ENCODE results near the gene PRELID3B.

The PRELID3B gene

DNA sequence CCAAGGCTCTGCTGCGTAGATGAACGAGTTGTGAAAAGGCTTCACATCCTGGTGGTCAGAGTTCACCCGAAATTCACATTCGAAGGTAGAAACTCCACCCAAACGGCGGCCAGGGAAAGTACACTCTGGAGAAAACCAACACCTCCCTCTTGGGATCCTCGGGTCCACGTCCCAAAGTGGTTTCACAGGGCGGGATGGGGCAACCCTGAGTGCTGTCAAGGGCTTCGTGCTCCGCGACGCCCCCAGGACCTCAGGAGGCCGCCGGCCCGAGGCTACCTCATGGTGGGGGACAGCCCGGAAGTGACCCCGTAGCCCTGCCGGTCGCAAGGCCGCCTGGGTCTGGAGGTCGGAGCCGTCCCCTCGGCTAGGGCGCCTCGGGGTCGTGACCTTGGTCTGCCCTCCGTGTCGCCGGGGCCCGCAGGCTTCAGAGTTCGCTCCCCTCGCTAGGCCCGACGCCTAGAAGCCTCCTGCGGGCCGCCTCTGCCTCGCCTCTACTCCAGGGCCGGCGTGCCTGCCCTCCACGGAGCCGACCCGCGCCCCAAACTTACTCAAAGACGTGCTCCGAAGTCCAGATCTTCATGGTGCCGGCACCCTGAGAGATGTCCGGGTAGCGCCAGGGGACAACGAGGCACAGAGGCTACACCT, at the start of gene PRELID3B:
PRELID3B (minus strand) TSS at position 636 of the 645 bp plus-strand sequence; CDS start at position 580, 56 bp downstream.
- DNase-seq (ENCODE audit: low read depth in 1 of 2, low spot score in 1 of 2), result no peak

GRCh38 chr20:59087829-59088433, 45.3 kb upstream of the PRELID3B start:
- DNase-seq (ENCODE audit: low read depth in 1 of 2, low spot score in 1 of 2), result peak; percentile 72 to 79

GRCh38 chr20:59086923-59087322, 44.3 kb upstream of the PRELID3B start:
- no peak for DNase-seq (ENCODE audit: low read depth in 1 of 2, low spot score in 1 of 2)

DNA sequence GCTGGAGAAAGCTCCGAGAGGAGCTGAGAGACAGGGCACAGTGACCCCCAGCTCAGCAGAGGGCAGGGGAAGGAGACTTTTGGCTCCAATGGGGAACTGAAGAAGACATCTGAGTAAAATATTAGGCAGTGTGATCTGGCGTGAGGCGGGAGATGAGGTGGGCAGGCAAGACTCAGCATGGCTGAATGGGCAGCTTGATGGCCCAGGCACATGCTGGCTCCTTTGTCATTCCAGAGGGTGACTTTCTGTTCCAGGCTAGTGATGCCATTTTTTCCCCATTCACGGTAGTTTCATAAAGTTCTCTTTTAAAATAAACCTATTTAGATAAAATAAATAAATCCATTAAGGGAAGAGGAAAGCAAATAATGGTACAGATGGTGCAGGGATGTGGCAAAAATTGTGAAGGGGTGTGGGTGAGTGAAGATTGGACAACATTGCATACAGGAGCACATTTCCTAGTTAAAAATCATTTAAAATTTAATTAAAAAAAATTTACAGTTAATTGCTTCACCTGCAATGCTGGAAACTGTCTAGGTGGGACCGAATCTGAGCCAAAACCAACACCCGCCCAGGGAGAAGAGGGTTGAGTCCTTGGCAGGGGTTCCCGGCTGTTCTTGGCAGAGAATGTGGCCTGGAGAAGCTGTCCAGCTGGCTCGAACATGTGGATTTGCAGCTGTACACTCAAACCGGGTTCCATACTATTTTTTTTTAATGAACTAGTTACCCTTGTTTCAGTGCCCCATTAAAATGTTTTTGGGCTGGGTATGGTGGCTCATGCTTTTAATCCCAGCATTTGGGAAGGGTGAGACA, 41.7 kb upstream of the PRELID3B start:
- DNase-seq (ENCODE audit: low read depth in 1 of 2, low spot score in 1 of 2), result no peak

DNA sequence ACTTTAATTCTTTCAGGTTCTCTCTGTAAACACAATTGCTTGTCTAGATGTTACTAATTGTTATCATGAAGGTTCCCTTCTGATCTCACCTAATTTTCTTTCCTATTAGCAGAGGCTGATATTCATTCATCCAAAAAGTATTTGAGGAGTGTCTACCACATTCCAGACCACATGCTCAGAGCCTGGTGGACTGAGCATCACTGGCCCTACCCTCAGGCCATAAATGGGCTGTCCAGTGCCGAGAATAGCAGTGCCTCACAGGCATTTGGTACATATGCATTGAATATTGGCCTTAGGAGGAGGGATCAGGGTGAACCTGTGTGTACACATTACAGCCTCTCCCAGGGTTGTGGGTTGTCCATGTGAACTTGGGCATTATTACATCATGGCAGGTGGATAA, 40.4 kb upstream of the PRELID3B start:
- no peak for DNase-seq (ENCODE audit: low read depth in 1 of 2, low spot score in 1 of 2)

GRCh38 chr20:59082077-59082740, 39.6 kb upstream of the PRELID3B start:
- no peak for DNase-seq (ENCODE audit: low read depth in 1 of 2, low spot score in 1 of 2)

GRCh38 chr20:59081036-59081435, 38.5 kb upstream of the PRELID3B start:
- DNase-seq (ENCODE audit: low read depth in 1 of 2, low spot score in 1 of 2), result no peak

DNA sequence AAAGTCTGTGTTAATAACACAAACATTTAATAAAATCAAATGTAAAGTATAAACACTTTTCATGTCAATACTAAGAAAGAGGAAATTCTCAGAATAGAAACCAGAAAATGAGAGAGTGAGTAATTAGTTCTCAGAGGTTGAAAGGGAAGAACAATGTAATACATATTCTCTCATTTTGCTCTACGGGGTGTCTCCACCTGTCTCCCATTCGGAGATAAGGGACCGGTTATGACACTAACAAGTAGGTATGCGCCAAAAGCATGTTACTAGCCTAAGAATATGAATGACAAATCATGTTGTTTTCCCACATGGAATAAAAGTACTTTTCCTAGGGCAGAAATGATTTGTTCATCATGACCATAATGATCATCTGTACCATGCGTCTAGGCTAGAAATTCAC, 35.6 kb upstream of the PRELID3B start:
- DNase-seq (ENCODE audit: low read depth in 1 of 2, low spot score in 1 of 2), result no peak

DNA sequence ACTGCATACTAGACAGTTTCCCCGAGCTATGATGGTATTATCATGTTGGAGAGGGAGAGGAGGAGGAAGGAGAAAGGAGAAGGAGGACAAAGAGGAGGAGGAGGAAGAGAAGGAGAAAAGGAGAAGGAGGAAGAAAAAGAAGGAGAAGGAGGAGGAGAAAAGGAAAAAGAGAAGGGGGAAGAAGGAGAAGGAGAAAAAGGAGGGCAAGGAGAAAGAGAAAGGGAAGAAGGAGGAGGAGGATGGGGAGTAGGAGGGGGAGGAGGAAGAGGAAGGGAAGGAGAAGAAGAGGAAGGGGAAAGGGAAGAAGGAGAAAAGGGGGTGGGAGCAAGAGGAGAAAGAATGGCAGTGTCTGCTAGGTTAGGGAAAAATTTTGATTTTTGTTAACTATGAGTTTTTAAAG, 35.1 kb upstream of the PRELID3B start:
- no peak for DNase-seq (ENCODE audit: low read depth in 1 of 2, low spot score in 1 of 2)

GRCh38 chr20:59075934-59076508, 33.4 kb upstream of the PRELID3B start:
- DNase-seq (ENCODE audit: low read depth in 1 of 2, low spot score in 1 of 2), result no peak

GRCh38 chr20:59074456-59074855, 31.9 kb upstream of the PRELID3B start:
- DNase-seq (ENCODE audit: low read depth in 1 of 2, low spot score in 1 of 2), result no peak

- DNase-seq (ENCODE audit: low read depth in 1 of 2, low spot score in 1 of 2), result no peak
Observed at GRCh38 chr20:59073582-59073981, 31.0 kb upstream of the PRELID3B start.

DNA sequence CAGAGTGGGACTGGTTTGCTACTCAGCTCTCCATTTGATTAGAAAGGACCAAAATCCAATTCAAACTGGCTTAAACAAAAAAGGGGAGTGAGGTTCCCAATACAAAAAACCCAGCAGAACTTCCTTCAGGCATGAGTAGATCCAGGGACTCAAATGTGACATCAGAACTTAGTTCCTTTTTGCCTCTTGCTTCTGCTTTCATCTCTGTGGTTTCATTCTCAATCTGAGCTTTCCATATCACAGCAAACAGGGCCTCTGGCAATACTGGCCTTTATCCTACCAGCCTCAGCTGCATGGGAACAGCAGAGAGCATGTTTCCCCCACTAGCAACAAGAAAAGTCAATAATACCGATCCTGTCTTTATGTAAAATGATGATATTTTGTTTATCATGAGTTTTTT, 28.6 kb upstream of the PRELID3B start:
- DNase-seq (ENCODE audit: low read depth in 1 of 2, low spot score in 1 of 2), result no peak

GRCh38 chr20:59069026-59069425, 26.4 kb upstream of the PRELID3B start:
- DNase-seq (ENCODE audit: low read depth in 1 of 2, low spot score in 1 of 2), result no peak

- DNase-seq (ENCODE audit: low read depth in 1 of 2, low spot score in 1 of 2), result no peak
Observed at GRCh38 chr20:59068534-59068933, 25.9 kb upstream of the PRELID3B start.

DNA sequence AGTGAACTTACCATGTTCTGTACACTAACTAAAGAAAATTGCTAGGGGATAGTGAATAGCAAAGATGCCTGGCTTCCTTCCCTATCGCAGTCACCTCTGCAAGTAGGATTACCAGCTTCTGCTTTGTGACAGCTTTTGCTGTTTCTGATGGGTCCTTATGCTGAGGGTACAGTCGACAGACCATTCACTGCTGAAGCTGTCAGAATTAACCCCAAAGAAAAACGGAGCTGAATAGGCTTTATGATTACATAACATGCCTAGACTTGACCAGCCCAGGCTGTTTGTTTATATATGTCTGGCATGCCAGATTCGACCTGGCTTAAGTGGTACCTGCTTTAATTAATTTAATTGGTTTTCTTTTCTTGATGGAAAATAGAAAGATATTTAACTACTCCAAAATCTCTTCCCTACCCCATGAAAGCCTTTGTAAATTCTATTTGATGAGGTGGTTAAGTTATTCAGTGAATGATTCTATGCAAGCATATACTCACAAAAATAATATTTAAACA, 21.7 kb upstream of the PRELID3B start:
- DNase-seq (ENCODE audit: low read depth in 1 of 2, low spot score in 1 of 2), result no peak

DNA sequence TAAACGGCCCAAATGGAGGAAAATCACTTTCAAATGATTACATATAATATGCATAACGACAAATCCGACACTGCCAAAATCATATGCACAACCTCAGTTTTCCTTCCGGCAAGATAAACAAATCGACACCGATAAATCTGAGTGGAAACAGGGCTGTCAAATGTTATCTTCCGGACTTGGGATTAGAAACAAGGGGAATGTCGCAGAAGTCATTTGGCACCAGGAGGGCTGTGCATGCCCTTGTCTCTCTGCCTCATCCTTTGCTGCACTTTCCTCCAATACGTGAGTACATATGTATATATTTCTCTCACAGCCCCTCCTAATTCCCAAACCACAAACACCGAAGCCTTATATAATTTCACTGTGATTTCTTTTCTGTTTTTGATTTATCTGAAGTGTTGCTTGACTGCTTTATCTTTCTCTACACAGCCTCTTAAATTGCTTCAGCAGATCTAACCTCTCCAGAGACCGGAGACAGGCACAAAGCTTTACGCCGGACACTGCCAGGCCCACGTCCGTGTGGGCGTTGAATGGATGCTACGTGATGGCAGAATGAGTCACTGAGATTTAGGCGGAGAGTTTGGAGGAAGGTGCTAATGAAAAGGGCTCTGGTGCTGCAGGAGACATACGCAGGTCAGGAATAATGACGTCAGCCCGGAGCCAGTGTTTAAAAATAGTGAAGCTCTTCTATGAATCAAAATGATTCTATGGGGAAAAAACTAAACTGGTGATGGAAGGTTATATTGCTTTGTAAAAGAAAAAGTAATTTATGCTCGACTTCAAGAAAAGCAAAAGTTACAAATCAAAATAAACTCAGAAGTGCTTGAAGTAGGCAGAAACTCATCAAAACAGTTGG, 21.0 kb upstream of the PRELID3B start:
- no peak for DNase-seq (ENCODE audit: low read depth in 1 of 2, low spot score in 1 of 2)

- no peak for DNase-seq (ENCODE audit: low read depth in 1 of 2, low spot score in 1 of 2)
Observed at GRCh38 chr20:59062081-59062480, 19.5 kb upstream of the PRELID3B start.

DNA sequence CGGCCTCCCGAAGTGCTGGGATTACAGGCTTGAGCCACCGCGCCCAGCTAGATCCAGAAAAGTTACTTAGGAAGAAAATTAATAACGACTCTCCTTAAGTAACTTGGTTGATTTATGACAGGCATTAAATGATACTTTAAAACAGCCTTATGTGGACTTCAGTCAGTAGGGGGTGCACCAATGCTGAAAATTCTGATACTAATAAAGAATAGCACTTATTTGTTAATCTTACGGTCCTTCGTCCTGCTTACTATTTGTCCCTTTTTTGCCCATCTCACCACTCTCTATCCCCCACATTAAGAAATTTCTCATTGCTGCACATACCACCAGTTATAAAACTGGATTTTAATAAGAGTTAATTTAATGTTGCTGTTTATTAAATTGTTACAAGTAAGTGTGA, 12.7 kb upstream of the PRELID3B start:
- no peak for DNase-seq (ENCODE audit: low read depth in 1 of 2, low spot score in 1 of 2)

GRCh38 chr20:59051666-59052185, 9.1 kb upstream of the PRELID3B start:
- no peak for DNase-seq (ENCODE audit: low read depth in 1 of 2, low spot score in 1 of 2)
